DMS53 treated with DMSO at 0.1 percent for 48 hours (cell line): Measurements from ENCODE around the gene MYO15B.

ENCODE experiments used
- DNase-seq: peaks from one replicate; lab custom pipeline; 2025; ENCODE audit not compliant: unreplicated experiment; lab: John Stamatoyannopoulos, UW

The MYO15B gene

GRCh38 chr17:75558666-75559530, 28.7 kb upstream of the MYO15B start:
- no peak for DNase-seq

- DNase-seq = no peak
These were observed 27.6 kb upstream of the MYO15B start for GRCh38 chr17:75559958-75560533.

DNA sequence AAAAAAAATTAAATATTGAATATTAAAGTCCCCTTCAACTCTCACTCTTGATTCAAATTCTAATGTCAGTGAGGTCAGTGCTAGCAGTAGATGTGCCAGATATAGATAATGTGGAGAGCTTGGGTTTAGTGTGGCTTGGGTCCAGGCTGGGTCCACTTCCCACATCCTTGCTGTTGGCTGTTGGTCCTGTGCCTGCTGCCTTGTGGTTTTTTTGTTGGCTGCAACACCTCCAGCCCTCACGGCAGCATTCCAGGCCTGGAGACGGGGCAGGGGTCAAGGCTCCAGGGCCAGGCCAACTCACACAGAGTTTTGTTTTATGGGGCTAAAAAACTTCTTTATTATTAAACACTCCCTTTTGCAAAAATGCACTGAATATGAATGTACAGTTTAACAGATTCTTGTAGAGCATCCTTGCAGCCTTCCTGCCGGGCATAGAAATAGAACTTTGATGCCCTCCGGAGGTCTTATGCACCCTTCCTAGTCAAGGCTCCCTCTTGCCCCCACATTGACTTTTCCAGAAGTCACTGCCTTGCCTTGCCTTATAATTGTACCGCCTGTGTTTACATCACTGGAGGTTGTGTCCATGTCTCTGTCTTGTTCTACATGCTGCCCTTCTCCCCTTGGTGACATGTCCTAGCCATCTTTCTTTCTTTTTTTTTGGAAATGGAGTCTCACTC, 25.5 kb upstream of the MYO15B start:
- DNase-seq = no peak

DNA sequence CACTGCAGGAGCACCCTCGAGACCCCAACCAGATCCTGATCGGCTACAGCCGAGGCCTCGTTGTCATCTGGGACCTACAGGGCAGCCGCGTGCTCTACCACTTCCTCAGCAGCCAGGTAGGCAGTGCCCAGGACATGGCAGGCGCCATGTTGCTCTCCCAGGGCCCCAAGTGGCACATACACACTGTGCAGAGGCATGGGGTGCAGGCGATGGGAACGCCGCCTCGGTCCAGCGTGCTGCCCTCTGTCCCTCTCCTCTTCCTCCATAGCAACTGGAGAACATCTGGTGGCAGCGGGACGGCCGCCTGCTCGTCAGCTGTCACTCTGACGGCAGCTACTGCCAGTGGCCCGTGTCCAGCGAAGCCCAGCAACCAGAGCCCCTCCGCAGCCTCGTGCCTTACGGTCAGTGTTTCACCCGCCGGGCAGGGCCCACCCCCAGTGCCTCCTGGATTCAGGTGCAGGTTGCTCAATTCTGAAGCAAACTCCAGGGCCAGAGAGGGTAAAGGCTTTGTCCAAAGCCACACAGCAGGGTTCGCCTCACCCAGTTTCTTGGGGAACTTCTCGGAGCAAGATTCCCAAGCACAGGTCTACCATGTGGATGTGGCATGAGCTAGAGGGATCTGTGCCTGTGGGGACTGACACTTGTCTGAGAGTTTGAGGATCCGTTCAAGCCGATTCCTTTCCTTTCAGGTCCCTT, 24.4 kb upstream of the MYO15B start:
- DNase-seq = no peak

DNA sequence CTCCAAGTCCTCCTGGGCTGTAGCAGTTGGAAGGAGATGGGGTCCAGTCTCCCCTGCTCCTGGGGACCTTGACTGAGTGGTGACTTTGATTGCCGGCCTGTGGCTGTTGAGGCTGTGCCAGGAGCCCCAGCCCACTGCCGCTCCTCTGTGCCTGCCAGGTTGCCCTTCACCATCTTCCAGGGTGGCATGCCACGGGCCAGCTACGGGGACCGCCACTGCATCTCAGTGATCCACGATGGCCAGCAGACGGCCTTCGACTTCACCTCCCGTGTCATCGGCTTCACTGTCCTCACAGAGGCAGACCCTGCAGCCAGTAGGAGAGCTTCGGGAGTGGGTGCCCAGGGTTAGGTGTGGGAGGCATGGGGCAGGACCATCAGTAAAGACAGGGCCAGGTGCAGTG, 23.4 kb upstream of the MYO15B start:
- no peak for DNase-seq

DNA sequence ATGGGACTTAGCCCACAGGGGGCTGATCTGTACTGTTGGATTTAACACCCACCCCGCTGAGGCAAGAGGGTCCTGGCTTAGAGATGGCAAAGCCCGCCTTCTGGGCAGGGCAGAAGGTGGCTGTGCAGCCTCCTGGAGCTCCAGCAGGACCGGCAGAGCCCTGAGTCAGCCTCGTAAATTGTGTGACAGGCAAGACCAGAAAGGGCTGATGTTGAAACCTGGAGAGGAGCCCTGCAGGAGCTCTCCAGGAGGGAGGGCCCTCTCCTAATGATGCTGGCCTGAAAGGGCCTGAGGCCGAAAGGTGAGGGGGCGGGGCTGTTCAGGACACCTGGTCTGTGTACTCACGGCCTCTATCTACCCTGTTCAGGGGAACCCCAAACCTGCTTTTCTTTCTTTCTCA, 22.5 kb upstream of the MYO15B start:
- no peak for DNase-seq

GRCh38 chr17:75565618-75566017, 22.0 kb upstream of the MYO15B start:
- DNase-seq = no peak

DNA sequence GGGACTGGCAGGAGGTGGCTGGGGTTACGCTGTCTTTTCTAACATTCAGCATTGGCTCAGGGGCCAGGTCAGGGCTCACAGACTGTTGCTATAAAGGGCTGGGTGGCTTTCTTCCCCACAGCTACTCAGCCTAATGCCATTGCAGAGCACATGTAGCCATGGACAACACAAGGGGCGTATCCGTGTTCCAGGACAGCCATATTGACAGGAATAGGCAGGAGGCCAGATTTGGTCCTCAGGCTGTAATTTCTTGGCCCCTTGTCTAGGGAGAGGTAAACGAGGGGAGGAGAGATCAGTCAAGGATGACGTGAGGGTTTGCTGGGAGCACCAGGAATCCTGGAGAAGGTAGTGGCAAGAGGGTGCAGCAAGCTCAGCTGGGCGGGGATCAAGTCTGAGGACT, 21.2 kb upstream of the MYO15B start:
- DNase-seq = no peak

- no peak for DNase-seq
These were observed 20.8 kb upstream of the MYO15B start for GRCh38 chr17:75566834-75567233.

DNA sequence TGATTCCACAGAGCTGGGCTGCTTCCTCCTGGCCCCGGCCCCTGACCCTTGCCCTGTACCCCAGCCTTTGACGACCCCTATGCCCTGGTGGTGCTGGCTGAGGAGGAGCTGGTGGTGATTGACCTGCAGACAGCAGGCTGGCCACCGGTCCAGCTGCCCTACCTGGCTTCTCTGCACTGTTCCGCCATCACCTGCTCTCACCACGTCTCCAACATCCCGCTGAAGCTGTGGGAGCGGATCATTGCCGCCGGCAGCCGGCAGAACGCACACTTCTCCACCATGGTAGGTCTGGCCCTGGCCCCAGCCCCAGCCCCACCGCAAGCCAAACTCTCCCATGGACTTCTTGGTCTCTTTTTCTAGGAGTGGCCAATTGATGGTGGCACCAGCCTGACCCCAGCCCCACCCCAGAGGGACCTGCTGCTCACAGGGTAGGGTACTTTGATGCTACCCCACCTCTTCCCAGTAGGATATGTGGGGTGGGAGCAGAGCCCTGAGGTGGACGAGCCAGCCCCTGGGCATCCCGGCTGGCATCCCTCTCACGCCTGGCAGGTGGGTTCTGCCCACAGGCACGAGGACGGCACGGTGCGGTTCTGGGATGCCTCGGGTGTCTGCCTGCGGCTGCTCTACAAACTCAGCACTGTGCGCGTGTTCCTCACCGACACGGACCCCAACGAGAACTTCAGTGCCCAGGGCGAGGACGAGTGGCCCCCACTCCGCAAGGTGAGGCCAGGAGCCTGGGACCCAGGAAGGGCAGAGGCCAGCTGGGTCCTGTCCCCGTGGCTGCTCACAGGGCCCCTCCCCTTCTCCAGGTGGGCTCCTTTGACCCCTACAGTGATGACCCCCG, 19.0 kb upstream of the MYO15B start:
- DNase-seq = no peak

GRCh38 chr17:75570034-75570676, 17.4 kb upstream of the MYO15B start:
- no peak for DNase-seq

GRCh38 chr17:75570772-75571171, 16.8 kb upstream of the MYO15B start:
- no peak for DNase-seq

DNA sequence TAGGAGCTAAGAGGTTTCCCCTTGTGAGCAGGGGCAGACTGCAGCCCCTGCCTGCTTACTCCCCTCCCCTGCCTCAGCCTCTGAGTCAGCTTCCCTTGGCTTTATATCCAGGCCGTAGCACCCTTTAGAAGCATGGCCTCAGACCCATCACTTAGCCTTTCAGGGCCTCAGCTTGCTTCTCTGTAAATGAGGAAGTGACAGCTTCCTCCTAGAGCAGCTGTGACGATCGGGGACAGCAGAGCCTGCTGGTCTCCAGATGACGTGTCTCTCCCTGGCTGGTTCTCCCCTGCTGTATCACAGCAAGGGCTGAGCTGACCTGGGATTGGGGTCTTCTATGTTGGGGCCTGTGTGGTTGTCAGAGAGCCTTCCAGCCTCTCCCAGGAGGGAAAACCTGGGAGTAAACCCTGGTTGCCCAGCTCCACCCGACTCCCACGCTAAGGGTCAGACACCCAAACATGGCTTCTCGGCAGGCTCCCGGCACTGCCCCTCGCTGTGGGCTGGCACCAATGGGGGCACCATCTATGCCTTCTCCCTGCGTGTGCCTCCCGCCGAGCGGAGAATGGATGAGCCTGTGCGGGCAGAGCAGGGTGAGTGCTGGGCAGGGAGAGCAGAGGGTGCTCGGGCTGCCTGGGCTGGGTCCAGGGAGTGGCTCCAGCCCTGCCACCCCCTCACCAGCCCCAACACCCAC, 16.3 kb upstream of the MYO15B start:
- no peak for DNase-seq

DNA sequence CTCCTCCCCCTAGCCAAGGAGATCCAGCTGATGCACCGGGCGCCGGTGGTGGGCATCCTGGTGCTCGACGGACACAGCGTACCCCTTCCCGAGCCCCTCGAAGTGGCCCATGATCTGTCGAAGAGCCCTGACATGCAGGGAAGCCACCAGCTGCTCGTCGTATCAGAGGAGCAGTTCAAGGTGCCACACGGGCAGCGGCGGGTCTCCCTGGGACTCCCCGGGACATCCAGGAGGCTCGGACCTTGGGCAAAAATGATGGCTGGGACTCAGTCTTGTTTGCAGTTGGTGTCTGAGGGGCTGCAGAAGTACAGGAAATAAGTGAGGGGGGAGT, 15.8 kb upstream of the MYO15B start:
- DNase-seq = no peak

DNA sequence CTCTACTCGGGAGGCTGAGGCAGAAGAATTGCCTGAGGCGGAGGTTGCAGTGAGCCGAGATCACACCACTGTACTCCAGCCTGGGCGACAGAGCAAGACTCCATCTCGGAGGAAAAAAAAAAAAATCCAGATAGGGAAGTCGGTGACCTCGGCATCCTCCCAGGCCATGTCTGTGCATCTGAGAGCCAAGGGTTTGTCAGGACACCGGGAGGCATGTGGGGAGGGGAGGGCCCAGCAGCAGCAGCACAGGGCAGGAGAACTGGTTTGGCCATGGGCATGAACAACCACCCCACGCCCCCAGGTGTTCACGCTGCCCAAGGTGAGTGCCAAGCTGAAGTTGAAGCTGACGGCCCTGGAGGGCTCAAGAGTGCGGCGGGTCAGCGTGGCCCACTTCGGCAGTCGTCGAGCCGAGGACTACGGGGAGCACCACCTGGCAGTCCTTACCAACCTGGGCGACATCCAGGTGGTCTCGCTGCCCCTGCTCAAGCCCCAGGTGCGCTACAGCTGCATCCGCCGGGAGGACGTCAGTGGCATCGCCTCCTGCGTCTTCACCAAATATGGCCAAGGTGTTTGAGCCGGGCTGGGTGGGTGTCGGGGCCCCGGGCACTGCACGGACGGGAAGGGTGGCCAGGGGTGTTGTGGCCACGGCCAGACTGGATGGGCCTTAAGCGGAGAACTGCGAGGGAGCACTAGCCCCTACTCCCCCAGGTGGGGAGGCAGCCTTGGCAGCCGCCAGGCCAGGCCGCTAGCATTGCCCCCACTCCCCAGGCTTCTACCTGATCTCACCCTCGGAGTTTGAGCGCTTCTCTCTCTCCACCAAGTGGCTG, 14.7 kb upstream of the MYO15B start:
- DNase-seq = no peak

GRCh38 chr17:75573540-75573957, 14.1 kb upstream of the MYO15B start:
- no peak for DNase-seq

- no peak for DNase-seq
These were observed 13.6 kb upstream of the MYO15B start for GRCh38 chr17:75573994-75574393.

GRCh38 chr17:75574404-75575036, 13.1 kb upstream of the MYO15B start:
- DNase-seq = no peak
